Subcutaneous adipose tissue (tissue), 4 donors: ENCODE measurements around the gene ACOXL. TPM values are rescaled to one million over a fixed set of nuclear protein-coding genes. Genes with fewer than 3 reads are reported as not detected.

Experiments used
- total RNA-seq, 4 donors: library from RNA; depleted of rRNA; stranded (reverse); fragments of >200 nt; gene quantifications; one replicate each; pipeline ENCODE4 v1.1.0, GENCODE V29; 2016
- TF ChIP-seq, protein P1 (sequence below): fragments of 450-650 bp; IDR thresholded peaks from one replicate; pipeline ENCODE4 v1.5.1; 2016; ENCODE audit warnings: low read depth, mild to moderate bottlenecking, control low read depth, antibody characterized with exemption, moderate library complexity

The ACOXL gene
- total RNA-seq, 4 donors from 2014 or later: not detected

DNA sequence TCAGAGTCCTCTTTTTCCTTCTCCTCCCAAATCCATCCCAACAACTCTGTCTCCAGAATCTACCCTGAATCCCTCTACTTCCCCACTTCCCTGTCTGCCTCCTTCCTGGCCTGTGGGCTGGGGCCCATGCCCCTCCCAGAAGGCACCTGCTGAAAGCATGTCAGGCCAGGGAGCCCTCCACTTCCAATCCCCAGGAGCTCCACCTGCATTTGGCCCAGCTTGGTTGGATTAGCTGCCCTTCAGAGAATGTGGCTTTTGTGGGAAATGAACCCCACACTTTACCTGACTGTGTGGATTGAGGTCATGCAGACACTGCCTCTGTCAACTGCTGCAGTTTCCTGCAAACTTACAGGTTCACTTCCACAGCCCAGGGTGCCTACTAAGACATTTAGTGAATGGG is 58.5 kb downstream of the ACOXL start:
- TF ChIP-seq, protein P1, sequence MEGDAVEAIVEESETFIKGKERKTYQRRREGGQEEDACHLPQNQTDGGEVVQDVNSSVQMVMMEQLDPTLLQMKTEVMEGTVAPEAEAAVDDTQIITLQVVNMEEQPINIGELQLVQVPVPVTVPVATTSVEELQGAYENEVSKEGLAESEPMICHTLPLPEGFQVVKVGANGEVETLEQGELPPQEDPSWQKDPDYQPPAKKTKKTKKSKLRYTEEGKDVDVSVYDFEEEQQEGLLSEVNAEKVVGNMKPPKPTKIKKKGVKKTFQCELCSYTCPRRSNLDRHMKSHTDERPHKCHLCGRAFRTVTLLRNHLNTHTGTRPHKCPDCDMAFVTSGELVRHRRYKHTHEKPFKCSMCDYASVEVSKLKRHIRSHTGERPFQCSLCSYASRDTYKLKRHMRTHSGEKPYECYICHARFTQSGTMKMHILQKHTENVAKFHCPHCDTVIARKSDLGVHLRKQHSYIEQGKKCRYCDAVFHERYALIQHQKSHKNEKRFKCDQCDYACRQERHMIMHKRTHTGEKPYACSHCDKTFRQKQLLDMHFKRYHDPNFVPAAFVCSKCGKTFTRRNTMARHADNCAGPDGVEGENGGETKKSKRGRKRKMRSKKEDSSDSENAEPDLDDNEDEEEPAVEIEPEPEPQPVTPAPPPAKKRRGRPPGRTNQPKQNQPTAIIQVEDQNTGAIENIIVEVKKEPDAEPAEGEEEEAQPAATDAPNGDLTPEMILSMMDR: no peak

DNA sequence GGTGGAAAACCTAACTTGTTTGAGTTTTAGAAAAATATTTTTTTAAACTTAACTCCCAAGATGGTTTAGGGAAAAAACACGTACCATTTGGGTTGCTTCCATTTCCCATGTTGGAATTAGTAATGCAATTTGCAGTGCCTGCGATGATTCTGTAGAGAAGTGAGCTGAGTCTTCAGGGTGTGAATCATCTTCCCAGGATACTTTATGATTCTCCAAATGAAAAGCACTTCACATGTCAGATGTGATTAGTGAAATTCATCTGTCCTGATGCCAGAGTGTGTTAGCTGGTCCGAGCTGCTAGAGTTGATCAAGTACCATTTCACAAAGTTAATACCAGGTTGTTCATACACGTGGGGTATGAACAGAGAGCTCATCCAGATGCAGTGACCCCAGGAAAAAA is 59.1 kb downstream of the ACOXL start:
- TF ChIP-seq, protein P1: no peak

DNA sequence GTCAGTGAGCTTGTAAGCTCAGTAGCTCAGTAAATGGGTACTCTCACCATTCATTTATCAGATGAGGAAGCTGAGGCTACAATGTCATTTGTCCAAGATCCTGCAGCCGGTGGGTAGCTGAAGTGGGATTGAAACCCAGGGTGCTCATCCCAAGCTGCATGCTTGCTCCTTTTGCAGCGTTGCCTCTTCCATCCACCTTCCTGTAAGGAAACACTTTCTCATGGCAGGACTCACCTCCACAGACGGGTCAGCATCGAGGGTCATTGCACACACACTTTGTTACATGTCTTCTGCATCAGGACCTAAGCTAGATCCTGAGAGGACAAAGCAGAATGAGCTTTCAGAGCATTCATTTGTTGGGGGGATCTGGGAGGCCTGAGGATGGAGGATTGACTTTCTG is 60.7 kb downstream of the ACOXL start:
- TF ChIP-seq, protein P1: no peak

DNA sequence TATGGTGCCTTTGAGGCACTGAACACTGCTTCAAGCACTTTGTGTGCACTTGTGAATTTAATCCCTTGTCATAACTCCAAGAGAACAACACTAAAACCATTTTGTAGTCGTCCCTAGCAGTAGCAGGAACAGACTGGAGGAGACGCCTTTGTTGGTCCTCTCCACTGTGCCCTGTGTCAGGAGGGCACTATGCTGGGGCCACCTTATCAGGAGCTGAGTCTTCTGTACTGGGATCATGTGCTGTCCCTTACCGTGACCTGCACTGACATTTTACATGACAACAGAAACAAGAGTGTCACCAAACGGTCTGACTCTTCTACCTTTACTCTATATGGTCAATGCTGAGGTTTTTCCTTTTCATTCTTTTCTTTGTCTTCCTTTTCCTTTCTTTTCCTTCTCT is 62.0 kb downstream of the ACOXL start:
- TF ChIP-seq, protein P1: no peak

DNA sequence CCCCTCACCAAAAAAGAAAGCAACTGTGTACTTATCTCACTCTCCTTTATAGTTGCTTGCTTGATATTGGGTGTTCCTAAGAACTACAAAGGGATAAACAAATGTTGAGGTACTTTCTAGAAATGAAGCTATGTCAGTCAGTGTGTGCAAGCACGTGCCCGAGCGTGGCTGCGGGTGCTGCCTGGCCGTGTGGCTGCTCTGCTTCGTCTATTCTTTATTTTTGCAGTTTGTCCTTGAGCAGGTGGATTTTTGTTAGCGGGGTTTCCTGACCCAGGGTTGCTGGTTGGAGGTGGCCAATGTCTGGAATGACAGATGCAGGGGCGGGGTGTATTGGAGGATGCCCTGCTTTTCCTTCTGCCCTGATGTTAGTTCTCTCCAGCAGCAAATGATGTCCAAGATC is 62.6 kb downstream of the ACOXL start:
- TF ChIP-seq, protein P1: no peak

DNA sequence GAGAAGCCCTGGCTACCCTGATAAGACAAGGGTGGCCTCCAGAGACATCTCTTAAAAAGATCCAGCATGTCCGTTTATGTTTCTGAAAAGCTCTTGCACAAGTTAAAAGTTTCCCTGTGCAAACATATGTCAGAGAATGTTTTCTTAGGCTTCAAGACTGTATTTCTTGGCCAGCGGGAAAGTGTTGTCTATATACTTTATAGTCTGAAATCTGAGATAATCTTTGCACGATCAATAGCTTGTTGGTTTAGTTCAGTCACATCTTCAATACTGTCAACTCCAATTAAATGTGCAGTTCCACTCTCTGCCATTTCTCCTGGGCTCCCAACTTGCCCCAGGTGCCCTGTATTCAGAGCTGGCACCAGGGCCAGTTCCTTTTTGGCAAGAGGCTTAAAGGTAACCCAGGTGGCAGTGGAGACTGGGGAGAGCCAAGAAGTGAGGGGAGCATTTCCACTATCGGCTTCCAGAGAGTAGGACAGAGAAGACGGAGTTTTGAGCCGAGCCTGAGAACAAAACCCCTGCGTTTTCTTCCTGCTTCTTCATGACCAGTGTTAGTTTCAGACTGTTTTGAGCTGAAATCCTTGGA is 64.4 kb downstream of the ACOXL start:
- TF ChIP-seq, protein P1: no peak

DNA sequence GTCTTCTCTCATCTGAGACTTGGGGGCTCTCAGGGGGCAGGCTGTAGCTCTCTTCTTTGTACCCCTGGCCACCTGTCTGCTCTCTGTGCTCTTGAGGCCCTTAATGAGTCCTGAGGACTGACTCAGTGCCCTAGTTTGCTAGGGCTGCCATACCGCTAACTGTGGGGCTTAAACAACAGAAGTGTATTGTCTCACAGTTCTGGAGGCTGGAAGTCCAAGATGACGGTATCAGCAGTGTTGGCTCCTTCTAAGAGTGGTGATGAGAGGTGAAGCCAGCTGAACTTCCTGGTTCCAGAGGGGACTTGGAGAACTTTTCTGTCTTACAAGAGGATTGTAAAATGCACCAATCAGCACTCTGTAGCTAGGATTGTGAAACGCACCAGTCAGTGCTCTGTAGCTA is 67.0 kb downstream of the ACOXL start:
- TF ChIP-seq, protein P1: no peak
